ENCODE measurements around the gene IGLL1. TPM values are rescaled to one million over a fixed set of nuclear protein-coding genes. Genes with fewer than 3 reads are reported as not detected.
"Not testable (repeated sequence)": the region's sequence is repeated elsewhere in the genome, so short reads cannot be mapped to it uniquely, and the experiment has no call there.

IGLL1 gene
- total RNA-seq: not detected

DNA sequence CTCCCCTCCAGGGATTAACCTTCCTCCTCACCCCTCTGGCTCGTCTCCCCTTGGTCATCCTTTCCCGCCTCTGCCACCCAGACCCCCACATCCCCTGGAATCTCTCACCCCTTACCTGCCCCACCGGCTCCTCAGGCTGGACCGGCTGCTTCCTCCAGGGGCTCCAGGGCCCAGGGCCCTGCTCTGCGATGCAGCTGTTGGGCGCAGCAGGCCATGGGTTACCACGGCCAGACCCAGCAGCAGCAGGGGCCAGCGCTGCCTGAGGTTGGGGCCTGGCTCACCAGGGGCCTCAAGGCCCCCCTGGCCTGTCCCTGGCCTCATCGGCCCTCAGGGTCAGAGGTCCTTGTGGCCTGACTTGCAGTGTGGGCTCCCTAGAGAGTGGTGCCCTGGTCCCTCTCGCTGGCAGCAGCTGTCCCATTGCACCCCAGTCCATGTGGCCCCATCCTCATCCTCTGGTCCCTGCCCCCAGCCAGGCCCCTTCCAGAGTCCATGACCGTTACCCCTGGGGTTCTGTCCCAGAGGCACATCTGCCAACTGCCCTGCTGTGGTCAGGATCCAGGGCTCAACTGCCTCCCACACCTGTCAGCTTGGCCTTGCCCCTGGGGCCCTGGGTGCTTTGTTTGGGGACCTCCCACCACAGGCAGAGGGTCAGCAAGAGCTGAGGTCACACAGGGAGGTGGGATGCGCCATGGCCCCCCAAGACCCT is at the start of gene IGLL1:
TSS of gene IGLL1 (minus strand) at position 421 of the 706 bp plus-strand sequence. CDS start at position 321, 100 bp downstream.
- Histone ChIP-seq H3K27ac (no peak within 1 kb of the TSS), H3K27me3 (peaks cover 4% of the 10 kb centered on the region), H3K4me1 (no peaks in the 10 kb centered on the region), H3K4me3 (no peak within 1 kb of the TSS), H3K9me3 (no peaks in the 10 kb centered on the region), H3K36me3 (no peaks in the 10 kb centered on the region)
- no peak for TF ChIP-seq POLR2A (IDR thresholded peaks at IDR 0.05)
- no peak for TF ChIP-seq EP300 (IDR thresholded peaks at IDR 0.05)
- TF ChIP-seq, protein P1, sequence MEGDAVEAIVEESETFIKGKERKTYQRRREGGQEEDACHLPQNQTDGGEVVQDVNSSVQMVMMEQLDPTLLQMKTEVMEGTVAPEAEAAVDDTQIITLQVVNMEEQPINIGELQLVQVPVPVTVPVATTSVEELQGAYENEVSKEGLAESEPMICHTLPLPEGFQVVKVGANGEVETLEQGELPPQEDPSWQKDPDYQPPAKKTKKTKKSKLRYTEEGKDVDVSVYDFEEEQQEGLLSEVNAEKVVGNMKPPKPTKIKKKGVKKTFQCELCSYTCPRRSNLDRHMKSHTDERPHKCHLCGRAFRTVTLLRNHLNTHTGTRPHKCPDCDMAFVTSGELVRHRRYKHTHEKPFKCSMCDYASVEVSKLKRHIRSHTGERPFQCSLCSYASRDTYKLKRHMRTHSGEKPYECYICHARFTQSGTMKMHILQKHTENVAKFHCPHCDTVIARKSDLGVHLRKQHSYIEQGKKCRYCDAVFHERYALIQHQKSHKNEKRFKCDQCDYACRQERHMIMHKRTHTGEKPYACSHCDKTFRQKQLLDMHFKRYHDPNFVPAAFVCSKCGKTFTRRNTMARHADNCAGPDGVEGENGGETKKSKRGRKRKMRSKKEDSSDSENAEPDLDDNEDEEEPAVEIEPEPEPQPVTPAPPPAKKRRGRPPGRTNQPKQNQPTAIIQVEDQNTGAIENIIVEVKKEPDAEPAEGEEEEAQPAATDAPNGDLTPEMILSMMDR (IDR thresholded peaks at IDR 0.05): no peak
- no peak for TF ChIP-seq POLR2AphosphoS5 (IDR thresholded peaks at IDR 0.05)
- no peak for DNase-seq (ENCODE audit: low spot score in 2 of 2)
- 78% methylated on average over 10 of the region's 12 CpGs for WGBS

DNA sequence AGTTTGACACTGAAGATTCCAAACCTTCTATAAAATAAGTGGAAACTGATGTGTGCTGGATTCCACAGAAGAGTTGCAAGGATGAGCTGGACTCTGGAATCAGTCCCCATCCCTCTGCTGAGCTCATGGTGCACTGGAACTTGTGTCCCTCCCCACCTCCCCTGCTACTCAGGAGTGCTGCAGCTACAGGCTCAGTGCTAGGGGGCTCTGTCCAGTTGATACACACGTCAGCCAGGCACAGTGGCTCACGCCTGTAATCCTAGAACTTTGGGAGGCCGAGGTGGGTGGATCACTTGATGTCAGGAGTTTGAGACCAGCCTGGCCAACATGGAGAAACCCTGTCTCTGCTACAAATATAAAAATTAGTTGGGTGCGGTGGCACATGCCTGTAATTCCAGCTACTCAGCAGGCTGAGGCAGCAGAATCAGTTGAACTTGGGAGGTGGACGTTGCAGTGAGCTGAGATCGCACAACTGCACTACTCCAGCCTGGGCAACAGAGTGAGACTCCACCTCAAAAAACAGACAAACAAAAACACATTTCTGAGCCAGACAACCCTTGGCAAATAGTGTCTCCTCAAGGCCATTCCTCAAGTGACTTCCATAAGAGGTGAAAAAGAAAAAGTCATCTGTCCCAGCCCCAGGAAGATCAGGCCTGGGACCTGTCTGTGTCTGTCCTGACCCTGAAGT is 48.1 kb upstream of the IGLL1 start:
- not testable (repeated sequence) for H3K9me3 ChIP-seq; H3K27ac ChIP-seq; H3K27me3 ChIP-seq; H3K4me3 ChIP-seq; H3K4me1 ChIP-seq; DNase-seq (ENCODE audit: low spot score in 2 of 2); H3K36me3 ChIP-seq
- WGBS: 80% methylated on average over 2 of the region's 6 CpGs

DNA sequence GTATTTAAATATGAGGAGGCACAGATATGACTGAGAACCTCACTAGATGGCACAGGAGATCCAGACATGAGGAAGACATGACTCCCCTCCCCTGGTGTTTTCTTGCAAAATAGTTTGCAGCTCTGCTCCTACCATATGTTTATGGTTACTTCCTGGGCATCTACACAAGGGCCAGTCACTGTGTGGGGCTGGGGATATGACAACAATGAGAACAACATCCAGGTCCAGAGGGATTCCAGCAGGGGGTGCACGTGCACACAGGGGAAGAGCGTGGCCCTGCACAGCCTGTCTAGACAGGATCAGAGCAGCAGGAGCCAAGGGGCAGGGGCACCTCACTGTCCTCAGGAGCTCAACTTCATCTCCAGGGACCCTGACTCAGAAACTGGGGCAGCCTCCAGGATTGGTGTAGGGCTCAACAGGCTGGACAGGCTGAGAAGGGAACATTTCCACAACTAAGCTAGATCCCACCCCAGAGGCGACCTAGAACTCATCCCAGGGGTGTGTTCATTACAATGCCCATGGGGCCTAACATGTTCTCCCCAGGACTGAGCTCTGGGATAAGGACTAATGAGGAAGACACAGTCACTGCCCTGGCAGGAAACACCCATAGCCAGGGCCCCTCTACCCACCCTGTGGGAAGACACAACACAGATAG is 47.4 kb upstream of the IGLL1 start:
- not testable (repeated sequence) for H3K27ac ChIP-seq; H3K4me3 ChIP-seq; H3K4me1 ChIP-seq; H3K27me3 ChIP-seq; H3K36me3 ChIP-seq; DNase-seq (ENCODE audit: low spot score in 2 of 2); H3K9me3 ChIP-seq
- WGBS: 31% methylated on average over 2 of the region's 3 CpGs

DNA sequence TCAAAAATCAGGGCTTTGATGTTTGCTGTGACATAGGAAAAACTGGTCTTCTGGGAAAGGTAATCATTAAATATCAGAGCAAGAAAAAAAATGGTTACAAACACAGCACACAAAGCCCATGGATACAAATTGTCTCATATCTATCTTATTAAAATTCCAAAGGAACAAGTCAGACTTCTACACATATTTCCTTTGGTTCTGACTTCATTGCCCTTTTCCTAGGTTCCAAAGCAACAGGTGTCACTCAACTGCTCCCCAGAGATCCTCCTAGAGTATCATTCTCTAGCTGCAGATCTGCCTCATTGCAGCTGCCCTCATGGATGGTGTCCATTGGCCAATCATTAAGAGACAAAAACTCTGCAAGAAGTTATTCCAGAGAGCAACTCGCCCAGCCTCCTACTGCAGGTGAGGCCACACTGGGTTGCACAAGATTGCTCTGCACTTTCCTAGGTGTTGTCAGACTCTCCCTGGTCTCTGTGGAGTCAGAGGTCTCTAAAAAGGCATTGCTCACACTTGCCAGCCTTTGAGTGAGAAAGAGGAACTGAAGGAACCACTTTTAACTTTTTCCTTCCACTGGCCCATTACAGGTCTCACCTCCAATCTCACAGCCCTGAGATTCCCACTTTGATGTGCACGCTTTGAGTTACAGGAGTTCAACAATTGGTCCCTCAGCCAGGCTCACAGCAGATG is 46.3 kb upstream of the IGLL1 start:
- H3K27me3 ChIP-seq: no peaks in the 10 kb centered on the region
- H3K4me1 ChIP-seq: no peaks in the 10 kb centered on the region
- WGBS: 97% methylated on average over 2 of the region's 2 CpGs
- no peak overlapping the region for H3K27ac ChIP-seq
- no peak for DNase-seq (ENCODE audit: low spot score in 2 of 2)
- no peak overlapping the region for H3K4me3 ChIP-seq
- H3K9me3 ChIP-seq: no peaks in the 10 kb centered on the region
- no peak for TF ChIP-seq POLR2A (IDR thresholded peaks at IDR 0.05)
- H3K36me3 ChIP-seq: no peaks in the 10 kb centered on the region

DNA sequence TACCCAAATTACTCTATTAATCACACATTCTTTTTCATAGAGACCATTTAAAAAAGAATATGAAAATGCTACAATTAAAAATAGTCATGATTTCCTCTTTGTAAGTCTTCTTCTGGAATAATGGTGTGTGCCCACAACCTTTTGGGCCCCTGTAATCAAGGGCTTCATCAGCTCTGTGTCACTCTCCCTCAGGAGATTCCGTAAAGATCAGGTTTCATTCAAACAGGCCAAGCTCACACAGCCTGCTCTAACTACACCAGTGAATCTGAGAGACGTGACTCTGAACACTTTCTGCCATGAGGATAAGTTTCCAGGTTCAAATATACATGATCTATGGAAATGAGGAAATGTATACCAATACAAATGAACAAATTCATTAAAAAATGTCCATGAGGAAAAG is 42.5 kb upstream of the IGLL1 start:
- Histone ChIP-seq H3K4me1 (no peaks in the 10 kb centered on the region), H3K27ac (no peak overlapping the region), H3K36me3 (no peaks in the 10 kb centered on the region), H3K9me3 (no peaks in the 10 kb centered on the region), H3K27me3 (no peaks in the 10 kb centered on the region), H3K4me3 (no peak overlapping the region)
- TF ChIP-seq, protein P1 (IDR thresholded peaks at IDR 0.05): no peak
- TF ChIP-seq POLR2A (IDR thresholded peaks at IDR 0.05) (no peak), POLR2AphosphoS5 (IDR thresholded peaks at IDR 0.05) (no peak), EP300 (IDR thresholded peaks at IDR 0.05) (no peak)
- 77% methylated on average over 2 of the region's 2 CpGs for WGBS
- DNase-seq (ENCODE audit: low spot score in 2 of 2): no peak

DNA sequence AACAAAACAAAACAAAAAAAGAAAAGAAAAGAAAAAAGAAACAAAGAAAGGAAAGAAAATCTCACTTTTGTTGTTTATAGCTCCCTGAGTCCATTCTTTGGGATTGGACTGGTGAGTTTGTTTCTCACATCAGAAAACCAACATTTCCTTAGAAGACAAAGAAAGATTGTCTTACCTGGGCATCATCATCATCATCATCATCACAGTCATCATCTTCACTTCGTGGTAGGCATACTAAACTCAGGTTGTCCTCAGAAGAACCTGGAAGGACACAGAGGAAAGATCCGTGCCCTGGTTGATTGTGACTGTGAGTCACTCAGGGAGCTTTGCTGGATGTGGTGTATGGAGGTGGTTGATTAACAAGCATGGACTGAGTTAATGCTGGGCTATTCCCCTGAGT is 41.8 kb upstream of the IGLL1 start:
- H3K4me1 ChIP-seq; H3K27ac ChIP-seq; H3K36me3 ChIP-seq; H3K27me3 ChIP-seq; H3K9me3 ChIP-seq; DNase-seq (ENCODE audit: low spot score in 2 of 2); H3K4me3 ChIP-seq: not testable (repeated sequence)
- 83% methylated on average over 2 of the region's 2 CpGs for WGBS
